Trophoblast cell (in vitro differentiated cells and primary cell): Measurements from ENCODE around the gene TMEM198. TPM values are rescaled to one million over a fixed set of nuclear protein-coding genes. Genes with fewer than 3 reads are reported as not detected.

ENCODE experiments used
- DNase-seq, 2 donors: peaks; one replicate each; pipeline ENCODE4 v3.0.0-alpha.2; 2016
- H2AFZ ChIP-seq: 2 replicates; pipeline ENCODE4 v1.6.1; 2013; ENCODE audit warnings: low read length, moderate library complexity, mild to moderate bottlenecking; ENCODE audit not compliant: insufficient read depth, poor library complexity
- H2AK5ac ChIP-seq: 2 replicates; pipeline ENCODE4 v1.6.1; 2013; ENCODE audit warnings: mild to moderate bottlenecking, low read length
- H2BK120ac ChIP-seq: 2 replicates; pipeline ENCODE4 v1.6.1; 2013; ENCODE audit warnings: low read length, mild to moderate bottlenecking, moderate library complexity; ENCODE audit not compliant: insufficient read depth, poor library complexity
- H2BK12ac ChIP-seq: 2 replicates; pipeline ENCODE4 v1.6.1; 2013; ENCODE audit warnings: mild to moderate bottlenecking, low read length, moderate library complexity
- H2BK5ac ChIP-seq: 2 replicates; pipeline ENCODE4 v1.6.1; 2013; ENCODE audit warnings: low read length, low read depth, moderate library complexity, mild to moderate bottlenecking; ENCODE audit not compliant: poor library complexity
- H3K14ac ChIP-seq: 2 replicates; pipeline ENCODE4 v1.6.1; 2013; ENCODE audit warnings: mild to moderate bottlenecking, low read length
- H3K18ac ChIP-seq: 2 replicates; pipeline ENCODE4 v1.6.1; 2013; ENCODE audit warnings: mild to moderate bottlenecking, low read length
- H3K23ac ChIP-seq: 2 replicates; pipeline ENCODE4 v1.6.1; 2013; ENCODE audit warnings: low read length
- H3K27ac ChIP-seq: 2 replicates; pipeline ENCODE4 v1.5.1; 2013; ENCODE audit warnings: low read depth, mild to moderate bottlenecking, inconsistent platforms, low read length, moderate library complexity
- H3K27me3 ChIP-seq: 2 replicates; pipeline ENCODE4 v1.6.1; 2013; ENCODE audit warnings: inconsistent platforms, mild to moderate bottlenecking, low read length, moderate library complexity; ENCODE audit not compliant: insufficient read depth
- H3K36me3 ChIP-seq, 2 experiments: 1 replicate in 1 of 2; 2 replicates in 1 of 2; pipeline ENCODE4 v1.6.1; 2013; ENCODE audit warnings: low read length in 2 of 2, mild to moderate bottlenecking in 2 of 2, moderate library complexity in 1 of 2; ENCODE audit not compliant: insufficient read depth in 2 of 2, control insufficient read depth in 1 of 2
- H3K4ac ChIP-seq: 2 replicates; pipeline ENCODE4 v1.6.1; 2013; ENCODE audit warnings: low read depth, mild to moderate bottlenecking, low read length, moderate library complexity
- H3K4me1 ChIP-seq, 2 experiments: 1 replicate in 1 of 2; 2 replicates in 1 of 2; pipeline ENCODE4 v1.6.1; 2013; ENCODE audit warnings: low read length in 2 of 2, mild to moderate bottlenecking in 2 of 2, moderate library complexity in 1 of 2; ENCODE audit not compliant: insufficient read depth in 2 of 2, control insufficient read depth in 1 of 2
- H3K4me2 ChIP-seq: 2 replicates; pipeline ENCODE4 v1.6.1; 2013; ENCODE audit warnings: inconsistent platforms, mild to moderate bottlenecking, low read length, moderate library complexity
- H3K4me3 ChIP-seq: 2 replicates; pipeline ENCODE4 v1.5.1; 2013; ENCODE audit warnings: mild to moderate bottlenecking, low read depth, low read length, inconsistent platforms
- H3K79me1 ChIP-seq: one replicate; pipeline ENCODE4 v1.6.1; 2013; ENCODE audit warnings: low read length
- H3K79me2 ChIP-seq: 2 replicates; pipeline ENCODE4 v1.6.1; 2013; ENCODE audit warnings: low read length, mild to moderate bottlenecking; ENCODE audit not compliant: control insufficient read depth, insufficient read depth, poor library complexity
- H3K9ac ChIP-seq: 2 replicates; pipeline ENCODE4 v1.6.1; 2013; ENCODE audit warnings: mild to moderate bottlenecking, low read length
- H3K9me3 ChIP-seq: 2 replicates; pipeline ENCODE4 v1.6.1; 2013; ENCODE audit warnings: low read depth, mild to moderate bottlenecking, control low read depth, inconsistent platforms, low read length; ENCODE audit not compliant: insufficient read depth
- H4K12ac ChIP-seq: 2 replicates; pipeline ENCODE4 v1.6.1; 2013; ENCODE audit warnings: low read depth, mild to moderate bottlenecking, low read length, moderate library complexity
- H4K8ac ChIP-seq: 2 replicates; pipeline ENCODE4 v1.6.1; 2013; ENCODE audit warnings: low read depth, mild to moderate bottlenecking, low read length, moderate library complexity
- H4K91ac ChIP-seq: one replicate; pipeline ENCODE4 v1.6.1; 2013; ENCODE audit warnings: low read depth, mild to moderate bottlenecking, low read length, moderate library complexity
- WGBS: extraction: QIAGEN DNeasy Blood & Tissue Kit; methylation state at CpG from one replicate; pipeline ENCODE4 v1.1.7; 2013; ENCODE audit warnings: missing lambda C conversion rate; ENCODE audit not compliant: insufficient read length, insufficient coverage; ENCODE audit errors: extremely low coverage; 5-methylcytosine and 5-hydroxymethylcytosine counted together
- polyA plus RNA-seq: library from polyadenylated mRNA; stranded (reverse); fragments of 200-250 nt; gene quantifications from 2 replicates; pipeline ENCODE4 v1.2.3, GENCODE V29; 2013

Gene TMEM198, protein sequence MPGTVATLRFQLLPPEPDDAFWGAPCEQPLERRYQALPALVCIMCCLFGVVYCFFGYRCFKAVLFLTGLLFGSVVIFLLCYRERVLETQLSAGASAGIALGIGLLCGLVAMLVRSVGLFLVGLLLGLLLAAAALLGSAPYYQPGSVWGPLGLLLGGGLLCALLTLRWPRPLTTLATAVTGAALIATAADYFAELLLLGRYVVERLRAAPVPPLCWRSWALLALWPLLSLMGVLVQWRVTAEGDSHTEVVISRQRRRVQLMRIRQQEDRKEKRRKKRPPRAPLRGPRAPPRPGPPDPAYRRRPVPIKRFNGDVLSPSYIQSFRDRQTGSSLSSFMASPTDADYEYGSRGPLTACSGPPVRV
- 5.0 and 5.5 TPM in 2 replicates for polyA plus RNA-seq

DNA sequence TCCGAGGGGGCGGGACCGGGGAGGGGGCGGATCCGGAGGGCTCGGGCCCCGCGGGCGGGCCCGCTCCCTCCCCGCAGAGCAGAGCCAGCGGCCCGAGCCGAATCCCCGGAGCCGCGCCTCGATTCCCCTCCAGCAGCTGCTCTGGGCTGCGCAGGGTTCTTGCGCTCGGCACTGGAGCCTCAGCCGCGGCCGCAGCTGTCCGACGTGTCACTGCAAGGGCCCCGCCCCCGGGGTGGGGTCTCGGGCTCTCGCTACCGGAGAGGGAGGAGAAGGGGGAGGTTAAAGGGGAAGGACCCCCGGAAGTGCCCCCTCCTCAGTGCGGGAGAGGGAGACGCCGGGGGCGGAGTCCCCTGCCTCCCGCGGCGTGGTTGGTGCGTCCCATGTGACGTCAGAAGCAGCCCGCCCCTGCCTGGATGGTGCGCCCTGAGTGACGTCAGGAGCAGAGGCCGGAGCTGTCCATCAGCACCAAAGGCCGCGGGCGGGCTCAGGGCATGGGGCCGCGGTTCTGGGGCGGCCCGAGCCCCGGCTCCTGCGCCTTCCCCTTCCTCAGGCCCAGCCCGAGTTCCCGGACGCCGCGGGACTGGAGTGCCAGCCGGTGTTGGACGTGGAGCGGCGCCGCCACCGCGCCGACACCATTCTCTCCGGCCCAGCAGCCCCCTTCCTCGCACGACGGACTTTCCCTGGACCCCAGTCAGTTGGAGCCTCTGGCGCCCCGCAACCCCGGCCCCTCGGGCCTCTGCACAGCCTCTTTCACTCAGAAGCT lies at the start of gene TMEM198, which contains the start of gene CHPF:
Gene TMEM198, plus strand, starts transcription at position 433 of the 763 bp plus-strand sequence. CDS start 700 bp downstream, outside the sequence.
Gene CHPF, minus strand, starts transcription at position 214 of the 763 bp plus-strand sequence. CDS start 271 bp downstream, outside the sequence.
- Histone ChIP-seq H2BK12ac (peak within 1 kb of the TSS; percentile 41), H4K8ac (peak within 1 kb of the TSS; percentile 82), H2BK5ac (peak within 1 kb of the TSS; percentile 82), H3K18ac (peak within 1 kb of the TSS; percentile 81), H3K14ac (peak within 1 kb of the TSS; percentile 88), H3K4ac (peak within 1 kb of the TSS; percentile 53), H2AK5ac (no peak within 1 kb of the TSS), H3K9ac (peak within 1 kb of the TSS; percentile 88), H3K79me1 (peaks cover 7% of the 10 kb centered on the region), H3K27me3 (no peaks in the 10 kb centered on the region), H3K4me3 (peak within 1 kb of the TSS; percentile 92), H3K36me3 (peaks cover 27 to 28% of the 10 kb centered on the region in 2 experiments), H3K27ac (peak within 1 kb of the TSS; percentile 85), H3K9me3 (no peaks in the 10 kb centered on the region), H3K4me2 (peak within 1 kb of the TSS; percentile 96), H2AFZ (peak within 1 kb of the TSS; percentile 59), H3K4me1 (peaks cover 4 to 16% of the 10 kb centered on the region in 2 experiments), H3K79me2 (peaks cover 8% of the 10 kb centered on the region), H3K23ac (no peak within 1 kb of the TSS), H4K12ac (peak within 1 kb of the TSS; percentile 71), H2BK120ac (peak within 1 kb of the TSS; percentile 29), H4K91ac (peak within 1 kb of the TSS; percentile 84)
- WGBS = no CpG with 5 or more reads among the region's 75 CpGs
- DNase-seq = peak; percentile 95 to 97

DNA sequence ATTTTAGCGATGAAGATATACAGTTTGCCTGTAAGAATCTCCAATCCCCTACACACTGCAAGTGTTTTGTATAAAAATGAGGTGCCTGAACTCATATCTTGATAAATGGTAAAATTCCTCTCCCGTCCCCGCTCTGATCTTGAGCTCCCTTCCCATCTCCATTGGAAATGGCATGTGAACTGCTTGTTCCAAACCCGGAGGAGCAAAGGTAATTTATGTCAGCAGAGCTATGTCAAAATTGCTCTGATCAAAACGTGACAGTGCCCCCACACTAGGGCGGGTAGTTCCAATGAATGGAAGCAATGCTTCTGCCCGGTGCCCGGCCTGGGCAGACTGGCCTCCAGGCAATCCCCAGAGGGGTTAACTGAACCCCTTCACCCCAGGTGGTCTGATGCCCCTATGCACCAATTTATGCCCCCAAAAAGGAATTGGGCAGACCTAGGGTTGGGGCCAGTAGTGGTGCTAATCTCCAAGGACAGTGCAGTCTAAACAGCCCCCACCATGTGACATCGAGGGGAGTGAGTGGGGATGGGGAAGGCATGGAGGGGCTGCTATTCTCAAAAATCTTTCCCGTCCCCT lies 48.8 kb upstream of the TMEM198 start:
- Histone ChIP-seq H3K79me1 (peaks cover 9% of the 10 kb centered on the region), H3K27ac (no peak overlapping the region), H3K9ac (no peak overlapping the region), H2AFZ (no peak overlapping the region), H3K4me3 (no peak overlapping the region), H3K27me3 (peaks cover 16% of the 10 kb centered on the region), H4K8ac (no peak overlapping the region), H2BK5ac (no peak overlapping the region), H2AK5ac (no peak overlapping the region), H3K4me2 (no peak overlapping the region), H3K36me3 (no peaks in the 10 kb centered on the region), H3K4me1 (peaks cover 7 to 14% of the 10 kb centered on the region in 2 experiments), H4K91ac (no peak overlapping the region), H3K23ac (no peak overlapping the region), H3K14ac (no peak overlapping the region), H2BK12ac (no peak overlapping the region), H3K79me2 (peaks cover 6% of the 10 kb centered on the region), H2BK120ac (no peak overlapping the region), H4K12ac (no peak overlapping the region), H3K18ac (no peak overlapping the region), H3K4ac (no peak overlapping the region), H3K9me3 (peaks cover 2% of the 10 kb centered on the region)
- no CpG with 5 or more reads among the region's 10 CpGs for WGBS
- no peak for DNase-seq

DNA sequence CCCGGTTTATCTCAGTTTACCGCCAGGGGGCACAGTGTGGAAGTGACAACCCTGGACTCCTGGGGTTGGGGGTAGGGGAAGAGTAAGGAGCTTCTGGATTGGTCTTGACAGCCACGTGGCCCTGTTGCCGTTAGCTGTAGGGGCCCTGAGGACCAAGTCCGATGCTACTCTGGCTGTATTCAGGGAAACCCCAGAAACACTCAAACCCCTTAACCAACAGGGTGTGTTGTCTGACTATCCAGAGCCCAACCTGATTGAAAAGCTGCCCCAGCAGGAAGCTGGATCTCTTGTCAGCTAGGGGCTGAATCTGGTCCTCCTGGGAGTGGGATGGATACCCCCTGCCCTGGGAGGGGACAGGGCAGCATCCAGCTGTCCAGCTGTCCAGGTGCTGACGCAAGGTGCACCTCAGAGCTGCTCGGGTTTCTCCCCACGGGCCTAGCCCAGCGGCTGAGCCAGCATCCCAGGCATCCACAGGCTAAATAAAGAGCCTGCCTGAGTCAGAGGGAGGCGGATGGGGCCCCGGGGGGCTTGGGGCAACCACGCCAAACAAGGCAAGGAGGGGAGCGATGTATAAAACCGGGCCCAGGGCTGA lies 48.2 kb upstream of the TMEM198 start:
- H3K36me3 ChIP-seq = no peaks in the 10 kb centered on the region
- no peak overlapping the region for H4K12ac ChIP-seq
- no peak overlapping the region for H3K9ac ChIP-seq
- H2AFZ ChIP-seq = no peak overlapping the region
- H3K14ac ChIP-seq = no peak overlapping the region
- no peak overlapping the region for H2BK12ac ChIP-seq
- H3K4me1 ChIP-seq = peaks cover 8 to 19% of the 10 kb centered on the region in 2 experiments
- no peak overlapping the region for H3K4me2 ChIP-seq
- peaks cover 6% of the 10 kb centered on the region for H3K79me2 ChIP-seq
- no peak overlapping the region for H3K27ac ChIP-seq
- peaks cover 16% of the 10 kb centered on the region for H3K27me3 ChIP-seq
- H3K23ac ChIP-seq = no peak overlapping the region
- no peak overlapping the region for H4K8ac ChIP-seq
- H2BK5ac ChIP-seq = no peak overlapping the region
- H3K18ac ChIP-seq = no peak overlapping the region
- no CpG with 5 or more reads among the region's 14 CpGs for WGBS
- no peak overlapping the region for H2BK120ac ChIP-seq
- H3K79me1 ChIP-seq = peaks cover 9% of the 10 kb centered on the region
- no peak overlapping the region for H3K4me3 ChIP-seq
- peaks cover 2% of the 10 kb centered on the region for H3K9me3 ChIP-seq
- peak; percentile 26 to 59 for DNase-seq
- no peak overlapping the region for H4K91ac ChIP-seq
- H3K4ac ChIP-seq = no peak overlapping the region
- H2AK5ac ChIP-seq = no peak overlapping the region

DNA sequence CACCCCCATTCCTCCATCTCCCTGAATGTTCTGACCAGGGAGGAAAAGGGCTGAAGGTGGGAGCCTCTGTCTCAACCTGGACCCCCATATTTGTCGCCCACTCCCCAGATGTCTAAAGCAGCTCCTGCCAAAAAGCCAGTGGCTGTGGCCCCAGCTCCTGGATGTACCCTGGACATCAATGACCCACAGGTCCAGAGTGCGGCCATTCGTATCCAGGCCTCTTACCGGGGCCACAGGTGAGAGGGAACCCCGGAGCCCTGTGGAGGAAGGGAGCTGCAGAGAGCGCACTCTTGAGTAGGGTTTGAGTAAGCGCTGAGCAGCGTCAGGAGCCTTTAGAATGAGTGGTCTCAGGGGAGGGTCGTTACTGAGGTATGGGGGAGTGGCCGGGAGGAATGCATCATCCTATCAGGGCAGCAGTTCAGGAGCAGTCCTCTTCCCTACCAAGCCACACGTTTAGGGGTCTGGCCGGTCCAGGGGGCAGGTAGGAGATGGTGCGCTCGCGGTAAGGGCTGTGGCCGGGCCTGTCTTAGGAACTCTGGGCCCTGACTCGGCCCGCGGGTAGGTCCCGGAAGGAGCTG lies 47.5 kb upstream of the TMEM198 start:
- Histone ChIP-seq H3K79me2 (peaks cover 6% of the 10 kb centered on the region), H4K91ac (no peak overlapping the region), H4K8ac (no peak overlapping the region), H3K79me1 (peaks cover 9% of the 10 kb centered on the region), H3K27me3 (peaks cover 16% of the 10 kb centered on the region), H3K9ac (no peak overlapping the region), H3K36me3 (no peaks in the 10 kb centered on the region), H2AFZ (no peak overlapping the region), H3K4ac (no peak overlapping the region), H3K9me3 (peaks cover 2% of the 10 kb centered on the region), H4K12ac (no peak overlapping the region), H3K27ac (no peak overlapping the region), H2BK5ac (no peak overlapping the region), H3K14ac (no peak overlapping the region), H3K4me3 (no peak overlapping the region), H3K4me2 (no peak overlapping the region), H3K23ac (no peak overlapping the region), H3K18ac (no peak overlapping the region), H2BK12ac (no peak overlapping the region), H2AK5ac (no peak overlapping the region), H2BK120ac (no peak overlapping the region), H3K4me1 (peaks cover 11 to 25% of the 10 kb centered on the region in 2 experiments)
- WGBS = no CpG with 5 or more reads among the region's 20 CpGs
- DNase-seq = no peak
